ENCODE measurements around the gene EPB41L4B.

- TF ChIP-seq CTCF (IDR thresholded peaks at IDR 0.05) (no peak), POLR2A (IDR thresholded peaks at IDR 0.05) (no peak)
These were observed 24.0 kb upstream of the EPB41L4B start for GRCh38 chr9:109344866-109345265.

Measured in body of pancreas (tissue), 4 donors.